GM18868 (cell line): ENCODE measurements around the gene RAI14.
A peak's percentile ranks its signal among the peaks of the same experiment; 100 is the strongest.

Source experiments
- ATAC-seq: cut with Tn5 transposase; IDR thresholded peaks from one replicate; pipeline ENCODE4 v1.9.1; 2021; ENCODE audit warnings: mild to moderate bottlenecking, moderate library complexity; ENCODE audit not compliant: unreplicated experiment

Gene RAI14

GRCh38 chr5:34656001-34656699, at the start of gene RAI14:
RAI14 (plus strand) TSS chr5:34656328; CDS start chr5:34686920, 30,592 bp downstream.
- peak; percentile 35 for ATAC-seq

GRCh38 chr5:34608368-34608767, 47.8 kb upstream of the RAI14 start:
- ATAC-seq = no peak

DNA sequence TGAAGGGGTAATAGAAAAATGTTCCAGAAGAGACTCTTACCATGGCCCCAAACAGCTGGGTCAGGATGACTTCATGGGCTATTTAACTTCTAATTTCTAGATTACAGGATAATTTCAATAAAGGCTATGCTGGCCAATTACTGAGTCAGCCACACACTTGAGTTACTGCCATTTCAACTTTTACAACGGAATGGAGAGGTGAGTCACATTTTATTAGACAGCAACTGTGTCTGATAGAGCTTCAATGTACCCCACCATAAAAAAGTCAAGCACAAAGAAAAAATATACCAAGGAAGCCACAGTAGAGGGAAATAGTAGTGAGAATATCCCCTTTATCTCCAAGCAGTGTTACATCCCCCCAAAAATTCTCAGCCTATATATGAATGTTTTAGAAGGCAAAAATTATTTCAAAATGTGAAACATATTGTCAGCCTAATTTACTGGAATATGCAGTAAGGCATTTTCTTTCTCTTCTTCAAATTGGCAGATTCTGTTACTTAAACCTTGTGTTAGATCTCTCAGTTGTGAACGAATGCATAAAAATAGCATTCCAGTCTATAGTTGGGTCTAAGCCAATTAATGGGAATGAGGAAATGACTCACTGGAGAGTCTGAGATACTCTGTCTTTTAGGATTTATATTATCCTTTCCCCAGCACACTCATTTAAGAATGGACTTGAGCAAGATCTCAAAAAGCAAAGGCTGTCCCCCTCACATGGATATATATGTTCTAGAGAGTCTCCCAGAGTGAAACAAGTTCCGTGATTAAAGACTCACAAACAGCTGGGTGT, 47.1 kb upstream of the RAI14 start:
- no peak for ATAC-seq

GRCh38 chr5:34609951-34610441, 46.1 kb upstream of the RAI14 start:
- ATAC-seq = no peak

DNA sequence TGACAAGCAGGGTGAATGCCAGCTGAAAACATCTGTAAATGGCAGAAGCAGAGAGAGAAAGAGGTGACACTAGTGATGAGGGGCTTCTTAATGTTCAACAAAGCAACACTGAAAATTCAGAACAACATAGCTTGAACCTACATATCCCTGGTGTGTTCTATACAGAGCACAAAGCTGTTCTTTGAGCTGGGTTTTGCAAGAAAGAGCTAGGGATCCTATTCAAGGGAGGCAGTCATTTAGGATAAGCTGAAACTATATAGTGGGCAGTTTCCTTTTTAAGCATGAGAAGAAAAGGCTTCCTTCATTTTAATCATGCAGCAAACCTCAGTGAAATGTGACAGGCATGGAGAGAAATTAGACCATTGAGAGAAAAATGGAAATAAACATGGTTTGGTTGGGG, 45.6 kb upstream of the RAI14 start:
- ATAC-seq = no peak

DNA sequence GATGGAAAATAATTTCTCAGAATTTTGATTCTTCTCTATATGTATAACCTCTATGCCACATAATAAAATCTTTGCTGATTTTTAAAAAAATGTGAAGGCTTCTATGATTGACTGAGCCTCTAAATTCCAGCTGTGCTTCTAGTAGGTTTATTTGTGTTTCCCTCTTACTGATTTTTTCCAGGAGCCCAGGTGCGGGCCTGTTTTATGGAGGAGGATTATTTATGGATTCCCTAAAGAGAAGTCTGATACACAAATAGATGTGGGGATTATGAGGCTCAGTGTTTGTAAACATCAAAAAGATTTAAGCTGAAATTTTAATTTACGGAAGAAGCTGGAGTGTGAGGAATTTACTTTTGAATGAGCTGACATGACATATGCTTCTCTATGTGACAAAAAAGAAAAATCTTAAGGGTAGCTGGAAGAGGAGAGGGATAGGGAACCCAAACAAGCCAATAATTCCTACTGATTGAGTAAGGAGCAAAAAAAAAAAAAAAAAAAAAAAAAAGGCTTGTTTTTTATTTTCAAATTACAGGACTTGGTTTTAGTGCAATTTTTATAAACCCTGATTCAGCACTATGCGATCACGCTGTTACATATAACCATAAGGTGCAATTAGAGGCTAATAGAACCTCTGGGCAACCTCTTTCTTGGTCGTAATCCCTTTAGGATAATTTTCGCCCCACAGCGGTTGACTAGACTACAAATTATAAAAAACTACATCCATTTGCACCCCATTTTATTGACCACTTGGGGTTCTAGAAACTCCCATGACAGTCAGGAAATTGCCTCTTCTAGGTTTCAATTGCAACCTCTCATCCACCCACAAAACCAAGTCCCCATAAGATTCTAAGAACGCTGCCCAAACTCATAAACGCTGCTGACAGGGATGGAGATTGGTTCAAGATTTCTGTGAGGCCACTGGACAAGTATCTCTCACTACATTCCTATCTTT, 44.4 kb upstream of the RAI14 start:
- ATAC-seq = no peak

GRCh38 chr5:34616651-34617050, 39.5 kb upstream of the RAI14 start:
- ATAC-seq = no peak

- no peak for ATAC-seq
Measured at GRCh38 chr5:34618371-34619065, 37.6 kb upstream of the RAI14 start.

DNA sequence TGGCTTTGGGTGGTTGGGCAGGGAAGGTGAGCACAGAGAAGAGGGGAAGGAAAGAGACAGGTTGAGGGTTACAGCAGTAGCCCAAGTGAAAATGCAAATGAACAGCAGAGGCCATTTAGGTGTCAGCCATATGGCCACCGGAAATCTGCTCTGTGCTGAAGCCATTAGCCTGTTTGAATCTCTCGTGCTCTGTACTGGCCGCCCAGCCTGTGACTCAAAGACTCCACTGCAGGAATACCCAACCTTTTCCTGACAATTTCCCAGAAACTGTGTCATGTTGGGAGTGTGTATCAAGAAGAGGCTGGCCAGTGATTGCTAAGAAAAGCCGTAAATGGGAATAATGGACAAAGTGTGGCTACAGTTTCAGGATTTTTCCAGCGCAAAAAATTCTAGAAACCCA, 35.9 kb upstream of the RAI14 start:
- ATAC-seq = no peak

DNA sequence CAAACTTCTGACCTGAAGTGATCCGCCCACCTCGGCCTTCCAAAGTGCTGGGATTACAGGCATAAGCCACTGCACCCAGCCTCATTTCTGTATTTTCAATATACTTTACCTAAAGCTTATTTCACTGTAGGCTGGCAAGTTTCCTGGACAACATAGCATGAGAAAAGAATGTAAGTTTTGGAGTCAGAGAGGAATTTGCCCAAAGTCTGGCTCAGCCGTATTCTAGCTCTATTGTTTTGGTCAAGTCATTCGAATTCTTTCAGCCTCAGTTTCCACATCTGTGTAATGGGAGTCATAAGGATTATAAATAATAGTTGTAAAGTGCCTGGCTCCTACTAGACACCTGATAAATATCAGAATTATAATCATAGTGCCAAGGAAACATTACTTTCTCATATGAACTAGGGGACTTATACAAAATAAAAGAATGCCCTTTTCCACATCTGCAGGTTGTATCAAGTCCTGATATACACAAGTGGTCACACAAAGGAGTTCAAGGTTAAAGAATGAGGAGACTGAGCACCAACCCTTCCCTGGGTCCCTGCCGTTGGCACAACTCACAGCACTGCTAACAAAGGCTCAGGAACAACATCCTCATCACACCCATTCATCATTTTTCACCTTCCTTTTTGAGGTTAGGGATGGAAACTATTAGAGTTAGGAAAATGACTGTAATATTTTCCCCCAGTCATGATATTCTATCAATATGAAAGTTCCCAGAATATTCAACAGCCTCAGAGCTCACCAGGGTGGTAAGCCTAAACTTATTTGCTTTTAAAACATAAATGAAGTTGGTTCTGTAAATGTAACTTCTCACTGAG, 34.6 kb upstream of the RAI14 start:
- ATAC-seq = no peak

DNA sequence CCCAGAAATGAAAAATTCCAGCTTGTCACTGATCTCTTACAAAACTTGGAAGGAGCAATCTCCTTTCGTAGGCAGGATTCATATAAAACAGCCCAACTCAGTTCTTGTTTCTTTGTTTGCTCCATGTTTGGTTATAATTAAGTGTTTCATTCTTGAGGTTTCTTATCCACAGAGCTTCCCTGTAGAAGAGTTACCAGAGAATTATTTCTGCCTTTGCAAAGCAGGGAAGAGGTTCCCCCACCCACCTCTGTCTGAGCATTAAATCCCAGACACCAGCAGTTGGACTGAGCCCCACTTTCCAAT, 34.1 kb upstream of the RAI14 start:
- no peak for ATAC-seq

DNA sequence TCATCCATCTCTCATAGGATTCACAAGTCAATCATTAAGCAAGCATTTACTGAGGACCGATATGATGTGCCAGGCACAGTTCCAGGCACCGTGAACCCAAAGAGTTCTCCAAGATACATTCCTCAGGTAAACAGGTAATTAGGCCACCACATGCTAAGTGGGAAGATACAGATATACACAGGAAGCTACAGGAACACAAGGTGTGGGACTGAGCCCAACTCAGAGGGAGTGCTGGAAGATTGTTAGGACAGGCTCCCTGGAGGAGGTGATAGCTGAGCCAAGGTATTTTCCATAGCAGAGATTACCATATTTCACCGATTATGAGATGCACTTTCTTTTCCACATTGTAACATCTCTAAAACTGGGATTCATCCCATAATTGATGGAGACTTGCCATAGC, 31.4 kb upstream of the RAI14 start:
- no peak for ATAC-seq

GRCh38 chr5:34625246-34625645, 30.9 kb upstream of the RAI14 start:
- no peak for ATAC-seq

GRCh38 chr5:34626036-34626435, 30.1 kb upstream of the RAI14 start:
- ATAC-seq = no peak

DNA sequence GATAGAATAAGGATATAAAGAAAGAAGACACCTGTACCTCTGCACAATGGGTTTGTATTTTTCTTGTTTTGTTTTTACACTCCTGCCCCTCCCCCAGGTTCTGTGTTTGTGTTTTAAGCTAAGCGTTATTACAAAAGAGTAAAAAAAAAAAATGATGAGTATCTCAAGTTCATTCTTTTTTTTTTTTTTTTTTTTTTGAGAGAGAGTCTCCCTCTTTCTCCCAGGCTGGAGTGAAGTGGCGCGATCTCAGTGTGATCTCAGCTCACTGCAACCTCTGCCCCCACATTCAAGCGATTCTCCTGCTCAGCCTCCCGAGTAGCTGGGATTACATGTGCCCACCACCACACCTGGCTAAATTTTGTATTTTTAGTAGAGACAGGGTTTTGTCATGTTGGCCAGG, 29.4 kb upstream of the RAI14 start:
- no peak for ATAC-seq

GRCh38 chr5:34627794-34628193, 28.3 kb upstream of the RAI14 start:
- ATAC-seq = no peak

GRCh38 chr5:34628373-34628772, 27.8 kb upstream of the RAI14 start:
- no peak for ATAC-seq

- ATAC-seq = no peak
Measured at GRCh38 chr5:34630596-34630995, 25.5 kb upstream of the RAI14 start.

GRCh38 chr5:34632807-34633422, 23.2 kb upstream of the RAI14 start:
- no peak for ATAC-seq
